Lower lobe of right lung (tissue), 2 donors: ENCODE results near the gene CHEK2. TPM values are rescaled to one million over a fixed set of nuclear protein-coding genes. Genes with fewer than 3 reads are reported as not detected.
"Not testable (repeated sequence)": the region's sequence is repeated elsewhere in the genome, so short reads cannot be mapped to it uniquely, and the experiment has no call there.

Source experiments
- ATAC-seq, 2 donors: fragments of 200-7000 bp; cut with Tn5 transposase; one replicate each; pipeline ENCODE4 v1.9.1; 2020 to 2022; ENCODE audit warnings: mild to moderate bottlenecking in 2 of 2, moderate library complexity in 2 of 2
- DNase-seq: peaks from one replicate; pipeline ENCODE4 v3.0.0-alpha.2; 2020
- H3K27ac ChIP-seq: fragments of 200-600 bp; one replicate; pipeline ENCODE4 v1.8.0; 2022
- H3K27me3 ChIP-seq: fragments of 200-600 bp; one replicate; pipeline ENCODE4 v1.8.0; 2022; ENCODE audit warnings: low read depth
- H3K36me3 ChIP-seq: fragments of 200-600 bp; one replicate; pipeline ENCODE4 v1.8.0; 2022; ENCODE audit warnings: mild to moderate bottlenecking
- H3K4me1 ChIP-seq: fragments of 200-600 bp; one replicate; pipeline ENCODE4 v1.8.0; 2022
- H3K4me3 ChIP-seq: fragments of 200-600 bp; one replicate; pipeline ENCODE4 v1.8.0; 2022; ENCODE audit warnings: mild to moderate bottlenecking
- H3K9me3 ChIP-seq: fragments of 200-600 bp; one replicate; pipeline ENCODE4 v1.8.0; 2022
- CTCF ChIP-seq: fragments of 200-600 bp; IDR thresholded peaks from one replicate; pipeline ENCODE4 v1.8.0; 2022; ENCODE audit warnings: antibody characterized with exemption, mild to moderate bottlenecking
- intact Hi-C: fragments of 100-400 bp; cut with DNase I; formaldehyde crosslinking; loops from one replicate; pipeline ENCODE4 v1.11.0; 2022
- total RNA-seq: library from RNA; stranded (reverse); fragmentation: NEBNext Ultra II Directional; extraction: Animal tissue kit (Norgen Biotek cat#: 25700); gene quantifications from one replicate; pipeline ENCODE4 v1.2.1, GENCODE V29; 2021
- donor health status: DM: no; HTN: yes; CAD: no; lungs with severe emphysema.

CHEK2 gene
- total RNA-seq, 1 donor from 2014 or later: 10.0 TPM

DNA sequence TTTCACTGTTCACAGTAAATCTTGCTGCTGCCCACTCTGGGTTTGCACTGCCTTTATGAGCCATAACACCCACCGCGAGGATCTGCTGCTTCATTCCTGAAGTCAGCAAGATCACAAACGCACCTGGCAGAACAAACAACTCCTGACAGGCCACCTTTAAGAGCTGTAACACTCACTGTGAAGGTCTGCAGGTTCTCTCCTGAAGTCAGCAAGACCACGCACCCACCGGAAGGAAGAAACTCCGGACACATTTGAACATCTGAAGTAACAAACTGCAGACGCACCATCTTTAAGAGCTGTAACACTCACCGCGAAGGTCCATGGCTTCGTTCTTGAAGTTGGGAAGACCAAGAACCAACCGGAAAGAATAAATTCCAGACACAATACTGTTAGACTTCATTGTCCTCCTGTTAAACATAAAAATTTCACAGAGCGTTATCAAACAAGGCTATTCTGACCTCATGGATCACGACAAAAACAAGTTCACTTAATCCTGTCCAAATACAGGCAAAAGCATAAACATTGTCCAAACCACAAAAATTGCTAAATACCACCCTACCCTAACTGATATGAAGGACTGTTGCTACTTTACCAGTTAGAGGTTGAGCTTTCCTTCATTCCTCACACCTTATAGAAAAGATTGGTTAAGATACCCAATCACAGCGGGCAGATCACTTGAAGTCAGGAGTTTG lies 27.9 kb upstream of the CHEK2 start:
- intact Hi-C loops: no loop called here
- peaks cover 13% of the 10 kb centered on the region for H3K4me1 ChIP-seq
- no peak overlapping the region for H3K4me3 ChIP-seq
- ATAC-seq (no peak), DNase-seq (peak; percentile 17)
- no peak for TF ChIP-seq CTCF
- H3K27ac ChIP-seq: no peak overlapping the region
- H3K9me3 ChIP-seq: peaks cover 6% of the 10 kb centered on the region
- peaks cover 2% of the 10 kb centered on the region for H3K36me3 ChIP-seq
- no peaks in the 10 kb centered on the region for H3K27me3 ChIP-seq

GRCh38 chr22:28768701-28769393 lies 27.2 kb upstream of the CHEK2 start:
- DNase-seq (no peak), ATAC-seq (no peak)
- Histone ChIP-seq H3K4me1 (peaks cover 6% of the 10 kb centered on the region), H3K9me3 (peaks cover 6% of the 10 kb centered on the region), H3K36me3 (no peaks in the 10 kb centered on the region), H3K4me3 (no peak overlapping the region), H3K27me3 (no peaks in the 10 kb centered on the region), H3K27ac (no peak overlapping the region)
- no peak for TF ChIP-seq CTCF
- intact Hi-C loops: no loop called here

- peaks cover 6% of the 10 kb centered on the region for H3K9me3 ChIP-seq
- no peak for ATAC-seq
- intact Hi-C loops: no loop called here
- H3K27me3 ChIP-seq: no peaks in the 10 kb centered on the region
- no peak for TF ChIP-seq CTCF
- H3K27ac ChIP-seq: no peak overlapping the region
- H3K4me3 ChIP-seq: no peak overlapping the region
- no peaks in the 10 kb centered on the region for H3K4me1 ChIP-seq
- H3K36me3 ChIP-seq: no peaks in the 10 kb centered on the region
- DNase-seq: no peak
These were observed 25.0 kb upstream of the CHEK2 start for GRCh38 chr22:28766628-28767027.

- H3K27me3 ChIP-seq, intact Hi-C loops, H3K27ac ChIP-seq, H3K36me3 ChIP-seq, H3K4me3 ChIP-seq, ATAC-seq, DNase-seq, H3K9me3 ChIP-seq, H3K4me1 ChIP-seq: not testable (repeated sequence)
These were observed 20.4 kb upstream of the CHEK2 start for GRCh38 chr22:28762000-28762399.

- no peak overlapping the region for H3K4me3 ChIP-seq
- DNase-seq (no peak), ATAC-seq (no peak)
- no peaks in the 10 kb centered on the region for H3K9me3 ChIP-seq
- H3K27ac ChIP-seq: no peak overlapping the region
- H3K4me1 ChIP-seq: no peaks in the 10 kb centered on the region
- H3K27me3 ChIP-seq: no peaks in the 10 kb centered on the region
- intact Hi-C loops: no loop called here
- H3K36me3 ChIP-seq: no peaks in the 10 kb centered on the region
- no peak for TF ChIP-seq CTCF
These were observed 19.8 kb upstream of the CHEK2 start for GRCh38 chr22:28761449-28761755.

DNA sequence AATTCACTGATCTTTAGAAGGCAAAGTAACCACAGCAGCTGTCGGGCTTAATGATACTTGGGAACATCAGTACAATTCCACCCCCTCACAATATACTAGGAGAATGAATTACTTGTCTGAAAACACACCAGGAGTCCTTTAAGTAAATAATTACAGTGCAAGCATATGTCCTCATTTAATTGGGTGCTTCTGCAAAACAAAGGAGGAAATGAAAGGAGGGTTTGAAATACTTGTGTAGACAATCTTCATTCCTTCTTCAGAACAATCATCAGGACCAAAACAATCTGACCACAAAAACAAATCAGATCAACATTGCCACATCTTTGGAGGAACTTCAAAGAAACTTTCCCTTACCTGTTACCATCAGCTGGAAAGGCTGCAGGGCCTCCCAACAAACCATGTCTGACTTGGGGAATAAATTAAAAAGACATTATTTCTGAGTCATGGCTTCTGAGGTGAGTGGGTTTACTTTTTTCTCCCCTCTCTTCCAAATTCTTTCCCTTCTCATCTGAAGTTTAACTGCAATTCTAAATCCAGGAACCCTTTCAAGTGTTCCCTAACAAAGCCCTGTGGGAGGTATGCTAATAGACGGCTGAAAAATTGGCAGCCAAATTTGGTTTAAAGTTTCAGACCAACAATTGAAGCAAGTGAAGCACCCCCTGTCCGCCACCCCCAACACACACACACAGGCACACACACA lies 18.4 kb upstream of the CHEK2 start:
- no peak for DNase-seq
- Histone ChIP-seq H3K9me3 (no peaks in the 10 kb centered on the region), H3K4me1 (no peaks in the 10 kb centered on the region), H3K36me3 (no peaks in the 10 kb centered on the region), H3K27me3 (no peaks in the 10 kb centered on the region), H3K4me3 (no peak overlapping the region), H3K27ac (no peak overlapping the region)
- no peak for TF ChIP-seq CTCF
- ATAC-seq: no peak
- intact Hi-C loops: no loop called here

- H3K36me3 ChIP-seq, H3K4me3 ChIP-seq, H3K9me3 ChIP-seq, H3K27me3 ChIP-seq, H3K4me1 ChIP-seq, DNase-seq, intact Hi-C loops, ATAC-seq, H3K27ac ChIP-seq: not testable (repeated sequence)
These were observed 12.9 kb upstream of the CHEK2 start for GRCh38 chr22:28754512-28754911.
